GM12873 (cell line): ENCODE measurements around the gene PIP4K2C.

Source experiments
- CTCF ChIP-seq: IDR thresholded peaks from 2 replicates; pipeline ENCODE4 v1.5.1; 2012; ENCODE audit warnings: low read depth, mild to moderate bottlenecking, moderate library complexity, low read length, control low read depth; ENCODE audit not compliant: insufficient read depth; ENCODE audit errors: missing control alignments

Gene PIP4K2C

GRCh38 chr12:57548488-57548887, 42.5 kb upstream of the PIP4K2C start:
- no peak for TF ChIP-seq CTCF

- TF ChIP-seq CTCF = no peak
Observed at GRCh38 chr12:57549203-57549908, 41.6 kb upstream of the PIP4K2C start.

- no peak for TF ChIP-seq CTCF
Observed at GRCh38 chr12:57549909-57550640, 40.9 kb upstream of the PIP4K2C start, which contains the start of gene KIF5A. KIF5A (plus strand) TSS chr12:57550044; CDS start chr12:57550272, 228 bp downstream.

DNA sequence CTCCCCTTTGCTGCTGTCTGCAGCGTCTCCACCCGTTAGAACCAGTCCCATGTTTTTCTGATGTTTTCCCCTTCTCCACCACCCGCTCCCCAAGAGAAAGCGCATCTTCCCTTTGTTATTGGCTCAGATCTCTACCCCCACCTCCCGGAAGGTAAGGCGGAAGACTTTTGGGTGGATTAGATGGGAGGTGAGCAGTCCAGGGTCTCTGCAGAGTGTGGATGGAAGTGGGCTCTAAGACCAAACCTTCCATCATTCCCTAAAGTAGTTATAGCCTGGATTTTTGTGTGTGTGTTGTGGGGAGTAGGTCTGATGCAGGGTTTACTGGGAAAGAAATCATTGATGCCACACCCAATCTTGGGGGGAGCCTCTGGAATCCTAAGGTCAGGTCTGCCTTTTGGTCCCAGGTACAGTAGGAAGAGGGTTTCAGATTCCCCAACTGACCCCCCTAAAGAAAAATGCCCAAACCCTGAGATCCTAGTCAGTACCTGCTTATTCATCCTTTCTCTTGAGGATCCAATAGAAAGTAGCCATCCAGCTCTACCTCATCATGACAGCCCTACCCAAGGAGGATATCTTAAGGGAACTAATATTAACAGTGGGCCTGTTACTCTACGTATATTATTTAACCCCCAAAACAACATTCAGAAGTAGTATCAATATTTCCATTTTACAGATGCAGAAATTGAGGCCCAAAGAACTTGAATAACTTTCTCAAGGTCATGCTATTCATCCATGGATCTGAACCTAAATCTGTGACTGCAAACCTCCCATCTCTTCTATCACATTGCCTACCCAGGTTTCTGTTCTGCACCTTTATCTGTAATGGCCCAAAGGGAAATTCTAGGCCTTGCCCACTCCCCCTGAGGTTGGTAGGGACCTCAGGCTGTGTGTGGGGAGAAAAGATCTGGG, 40.1 kb upstream of the PIP4K2C start:
- TF ChIP-seq CTCF = no peak

GRCh38 chr12:57551637-57552305, 39.2 kb upstream of the PIP4K2C start:
- no peak for TF ChIP-seq CTCF

DNA sequence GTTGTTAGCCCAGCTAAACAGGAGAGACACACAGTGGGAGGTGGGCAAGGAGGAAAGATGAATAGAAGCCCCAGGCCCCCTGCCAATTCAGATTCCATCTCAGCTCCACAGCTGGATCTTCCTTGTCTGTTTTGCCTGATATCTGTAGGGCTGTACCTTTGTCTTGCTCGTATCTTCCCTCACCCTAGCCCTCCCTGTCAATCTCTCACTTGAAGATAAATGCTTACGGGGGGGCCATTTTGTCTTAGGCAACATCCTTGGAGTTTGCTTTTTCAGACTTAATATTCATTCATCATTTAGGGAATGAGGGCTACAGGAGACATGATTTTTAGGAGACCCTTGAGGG, 38.7 kb upstream of the PIP4K2C start:
- TF ChIP-seq CTCF = no peak
